Loucy (cell line): ENCODE measurements around the gene LY6G5B.

Experiments used
- CTCF ChIP-seq: fragments of 200-600 bp; sonication (generic); conservative IDR thresholded peaks from 2 replicates; pipeline ENCODE4 v1.5.1; 2014; ENCODE audit warnings: mild to moderate bottlenecking, antibody characterized with exemption, low read length
- EZH2phosphoT487 ChIP-seq: fragments of 200-600 bp; IDR thresholded peaks from 2 replicates; pipeline ENCODE4 v1.6.1; 2018; ENCODE audit warnings: antibody characterized with exemption, mild to moderate bottlenecking, moderate library complexity, borderline replicate concordance

GRCh38 chr6:31677955-31678354 lies 8.2 kb downstream of the LY6G5B start:
- TF ChIP-seq CTCF (no peak), EZH2phosphoT487 (no peak)
